ENCODE results near the gene TBC1D25. TPM values are rescaled to one million over a fixed set of nuclear protein-coding genes. Genes with fewer than 3 reads are reported as not detected.
A peak's percentile ranks its signal among the peaks of the same experiment; 100 is the strongest.

TBC1D25 gene
- polyA plus RNA-seq, 1 of the 3 experiments (the other 2 are of a cell fraction), result 18.4 TPM

DNA sequence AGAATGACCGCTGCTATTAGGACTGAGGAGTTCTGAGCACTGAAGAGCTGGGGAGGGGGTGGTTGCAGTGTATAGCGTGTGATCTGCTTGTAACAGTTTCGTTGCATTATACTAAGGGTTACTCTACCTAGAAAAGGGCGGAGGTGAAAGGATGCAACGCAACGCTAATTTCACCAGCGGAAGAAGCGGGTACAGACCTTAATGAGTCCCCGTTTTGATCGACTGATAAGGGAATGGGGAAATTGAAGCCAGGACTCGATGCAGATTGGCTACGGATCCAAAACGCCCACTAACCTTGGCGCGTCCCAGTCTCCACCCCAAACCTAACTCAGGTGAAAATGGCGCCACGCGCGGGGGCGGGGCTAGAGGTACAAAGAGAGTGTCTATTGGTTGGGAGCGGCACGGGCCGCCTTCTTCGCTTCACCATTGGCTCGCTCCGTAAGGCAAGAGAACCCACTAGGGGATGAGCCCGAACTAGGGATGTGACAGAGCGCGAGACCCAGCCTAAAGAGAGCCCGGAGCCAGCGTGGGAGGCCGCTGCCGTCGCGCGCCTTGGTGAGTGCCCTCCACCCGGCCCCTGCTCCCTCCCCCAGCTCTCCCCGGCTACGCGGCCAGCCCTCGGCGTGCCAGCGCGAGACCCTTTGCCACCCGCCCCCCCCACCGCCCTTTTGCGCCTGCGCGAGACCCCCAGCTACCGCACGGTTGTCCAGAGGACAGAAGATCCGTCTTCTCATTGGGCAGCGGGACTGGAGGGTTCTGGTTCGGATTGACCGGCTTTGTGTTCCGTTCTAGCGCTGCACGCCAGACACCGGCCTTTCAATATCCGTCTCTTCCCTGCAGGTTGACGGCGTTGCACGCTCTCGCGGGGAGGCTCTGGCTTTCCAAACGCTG lies 17.9 kb upstream of the TBC1D25 start, which contains the start of gene EBP:
Gene EBP, plus strand, starts transcription at position 456 of the 891 bp plus-strand sequence. CDS start 1,964 bp downstream, outside the sequence.
- Histone ChIP-seq H3K4me1 (ENCODE audit: control insufficient read depth in 1 of 2, insufficient read depth in 2 of 2, low read depth in 1 of 2, low read length in 1 of 2) (peaks cover 0 to 3% of the 10 kb centered on the region in 2 experiments; a peak in 1 of 4 replicates), H3K79me2 (ENCODE audit: insufficient read depth) (peaks cover 10% of the 10 kb centered on the region; the same call in 1 of the 2 replicates), H3K4me2 (peak within 1 kb of the TSS; percentile 76), H3K36me3 (replicated peaks in 1 of 2; ENCODE audit: control insufficient read depth in 1 of 2, insufficient read depth in 2 of 2, low read length in 1 of 2) (no peaks in the 10 kb centered on the region), H3F3A (replicated peaks; ENCODE audit: insufficient read depth) (no peaks in the 10 kb centered on the region), H4K20me1 (ENCODE audit: insufficient read depth) (no peaks in the 10 kb centered on the region), H3K4me3 (ENCODE audit: low read depth in 2 of 2, low read length in 1 of 2) (peak within 1 kb of the TSS; percentile 51 to 63), H2AFZ (ENCODE audit: low read depth) (peak within 1 kb of the TSS; percentile 79; the same call in 1 of the 2 replicates), H3K9ac (peak within 1 kb of the TSS; percentile 62), H3K27ac (ENCODE audit: low read depth in 2 of 2, low read length in 1 of 2) (peak within 1 kb of the TSS in 1 of 2 experiments; percentile 54; a peak in 2 of 4 replicates), H3K9me2 (no peaks in the 10 kb centered on the region), H3K9me3 (no peaks in the 10 kb centered on the region), H3K27me3 (ENCODE audit: insufficient read depth) (no peaks in the 10 kb centered on the region; the same call in 1 of the 2 replicates)
- no peak for TF ChIP-seq RFX5 (IDR thresholded peaks at IDR 0.05; ENCODE audit: low read length)
- TF ChIP-seq GABPA (IDR thresholded peaks at IDR 0.05; ENCODE audit: low read depth), result no peak
- no peak for TF ChIP-seq MXI1 (IDR thresholded peaks at IDR 0.05; ENCODE audit: low read depth, low read length)
- no peak for TF ChIP-seq EP300 (IDR thresholded peaks at IDR 0.05; ENCODE audit: borderline replicate concordance in 1 of 2, low read depth in 1 of 2, low read length in 1 of 2)
- TF ChIP-seq TAF1 (IDR thresholded peaks at IDR 0.05; ENCODE audit: borderline replicate concordance, low read depth, low read length), result no peak; the same call in 1 of the 2 replicates
- no peak for TF ChIP-seq SIN3A (IDR thresholded peaks at IDR 0.05; ENCODE audit: borderline replicate concordance, low read depth, low read length)
- peak; percentile 72; the same call in 1 of the 2 replicates for TF ChIP-seq YY1 (IDR thresholded peaks at IDR 0.05; ENCODE audit: low read depth)
- TF ChIP-seq, protein P1, sequence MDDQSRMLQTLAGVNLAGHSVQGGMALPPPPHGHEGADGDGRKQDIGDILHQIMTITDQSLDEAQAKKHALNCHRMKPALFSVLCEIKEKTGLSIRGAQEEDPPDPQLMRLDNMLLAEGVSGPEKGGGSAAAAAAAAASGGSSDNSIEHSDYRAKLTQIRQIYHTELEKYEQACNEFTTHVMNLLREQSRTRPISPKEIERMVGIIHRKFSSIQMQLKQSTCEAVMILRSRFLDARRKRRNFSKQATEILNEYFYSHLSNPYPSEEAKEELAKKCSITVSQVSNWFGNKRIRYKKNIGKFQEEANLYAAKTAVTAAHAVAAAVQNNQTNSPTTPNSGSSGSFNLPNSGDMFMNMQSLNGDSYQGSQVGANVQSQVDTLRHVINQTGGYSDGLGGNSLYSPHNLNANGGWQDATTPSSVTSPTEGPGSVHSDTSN (IDR thresholded peaks at IDR 0.05), result no peak
- peak; percentile 63 for TF ChIP-seq GATA2 (CRISPR knock-in tag; IDR thresholded peaks at IDR 0.05)
- TF ChIP-seq, protein P2, sequence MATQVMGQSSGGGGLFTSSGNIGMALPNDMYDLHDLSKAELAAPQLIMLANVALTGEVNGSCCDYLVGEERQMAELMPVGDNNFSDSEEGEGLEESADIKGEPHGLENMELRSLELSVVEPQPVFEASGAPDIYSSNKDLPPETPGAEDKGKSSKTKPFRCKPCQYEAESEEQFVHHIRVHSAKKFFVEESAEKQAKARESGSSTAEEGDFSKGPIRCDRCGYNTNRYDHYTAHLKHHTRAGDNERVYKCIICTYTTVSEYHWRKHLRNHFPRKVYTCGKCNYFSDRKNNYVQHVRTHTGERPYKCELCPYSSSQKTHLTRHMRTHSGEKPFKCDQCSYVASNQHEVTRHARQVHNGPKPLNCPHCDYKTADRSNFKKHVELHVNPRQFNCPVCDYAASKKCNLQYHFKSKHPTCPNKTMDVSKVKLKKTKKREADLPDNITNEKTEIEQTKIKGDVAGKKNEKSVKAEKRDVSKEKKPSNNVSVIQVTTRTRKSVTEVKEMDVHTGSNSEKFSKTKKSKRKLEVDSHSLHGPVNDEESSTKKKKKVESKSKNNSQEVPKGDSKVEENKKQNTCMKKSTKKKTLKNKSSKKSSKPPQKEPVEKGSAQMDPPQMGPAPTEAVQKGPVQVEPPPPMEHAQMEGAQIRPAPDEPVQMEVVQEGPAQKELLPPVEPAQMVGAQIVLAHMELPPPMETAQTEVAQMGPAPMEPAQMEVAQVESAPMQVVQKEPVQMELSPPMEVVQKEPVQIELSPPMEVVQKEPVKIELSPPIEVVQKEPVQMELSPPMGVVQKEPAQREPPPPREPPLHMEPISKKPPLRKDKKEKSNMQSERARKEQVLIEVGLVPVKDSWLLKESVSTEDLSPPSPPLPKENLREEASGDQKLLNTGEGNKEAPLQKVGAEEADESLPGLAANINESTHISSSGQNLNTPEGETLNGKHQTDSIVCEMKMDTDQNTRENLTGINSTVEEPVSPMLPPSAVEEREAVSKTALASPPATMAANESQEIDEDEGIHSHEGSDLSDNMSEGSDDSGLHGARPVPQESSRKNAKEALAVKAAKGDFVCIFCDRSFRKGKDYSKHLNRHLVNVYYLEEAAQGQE (IDR thresholded peaks at IDR 0.05; ENCODE audit: low read depth, low read length), result no peak
- TF ChIP-seq TCF12 (IDR thresholded peaks at IDR 0.05), result no peak
- peak; percentile 53; the same call in 1 of the 2 replicates for TF ChIP-seq NRF1 (IDR thresholded peaks at IDR 0.05; ENCODE audit: low read depth, low read length)
- TF ChIP-seq RAD21 (IDR thresholded peaks at IDR 0.05; ENCODE audit: low read length), result no peak
- no peak for TF ChIP-seq JUND (IDR thresholded peaks at IDR 0.05)
- TF ChIP-seq, protein P3, sequence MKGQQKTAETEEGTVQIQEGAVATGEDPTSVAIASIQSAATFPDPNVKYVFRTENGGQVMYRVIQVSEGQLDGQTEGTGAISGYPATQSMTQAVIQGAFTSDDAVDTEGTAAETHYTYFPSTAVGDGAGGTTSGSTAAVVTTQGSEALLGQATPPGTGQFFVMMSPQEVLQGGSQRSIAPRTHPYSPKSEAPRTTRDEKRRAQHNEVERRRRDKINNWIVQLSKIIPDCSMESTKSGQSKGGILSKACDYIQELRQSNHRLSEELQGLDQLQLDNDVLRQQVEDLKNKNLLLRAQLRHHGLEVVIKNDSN (IDR thresholded peaks at IDR 0.05; ENCODE audit: borderline replicate concordance, low read depth), result peak; percentile 72; the same call in 1 of the 2 replicates
- no peak for TF ChIP-seq FOXM1 (IDR thresholded peaks at IDR 0.05; ENCODE audit: low read depth)
- TF ChIP-seq RXRA (IDR thresholded peaks at IDR 0.05; ENCODE audit: borderline replicate concordance, low read depth), result no peak
- peak; percentile 89 for DNase-seq
- WGBS (ENCODE audit: low lambda C conversion rate), result 28% methylated on average over 57 of the region's 66 CpGs
- ChIA-PET POLR2A (no interaction called here), CTCF (no interaction called here)
